Measurements from ENCODE around the gene BCHE. TPM values are rescaled to one million over a fixed set of nuclear protein-coding genes. Genes with fewer than 3 reads are reported as not detected.

BCHE gene
- total RNA-seq, 1 donor from 2014 or later = 2.9 TPM

DNA sequence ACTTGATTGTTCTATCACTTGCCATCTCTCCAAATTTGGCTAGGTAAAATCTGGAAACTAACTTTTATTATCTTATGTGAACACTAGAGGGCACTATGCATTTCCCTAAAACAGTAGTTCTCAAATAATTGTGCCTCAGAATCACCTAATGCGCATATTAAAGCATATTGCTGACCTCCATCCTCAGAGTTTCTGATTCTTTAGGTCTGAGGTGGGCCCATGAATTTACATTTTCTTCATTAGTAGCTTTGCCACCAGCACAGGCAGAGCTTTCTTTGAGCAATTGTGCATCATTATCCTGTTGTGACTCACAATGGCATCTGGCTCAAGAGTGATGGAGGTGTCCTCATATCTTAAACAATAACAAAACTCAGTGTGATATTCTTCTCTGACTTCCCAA lies 17.5 kb upstream of the BCHE start:
- H3K4me1 ChIP-seq = no peaks in the 10 kb centered on the region
- DNase-seq (ENCODE audit: extremely low spot score in 2 of 2) = no peak
- H3K4me3 ChIP-seq = no peak overlapping the region
- no peaks in the 10 kb centered on the region for H3K27me3 ChIP-seq
- H3K36me3 ChIP-seq = no peaks in the 10 kb centered on the region
- H3K9me3 ChIP-seq = no peaks in the 10 kb centered on the region
- H3K27ac ChIP-seq = no peak overlapping the region
- no peak for TF ChIP-seq POLR2AphosphoS5 (IDR thresholded peaks at IDR 0.05; ENCODE audit: insufficient read depth in 1 of 2, low read depth in 1 of 2)
- no peak for TF ChIP-seq POLR2A (IDR thresholded peaks at IDR 0.05)
- TF ChIP-seq, protein P1, sequence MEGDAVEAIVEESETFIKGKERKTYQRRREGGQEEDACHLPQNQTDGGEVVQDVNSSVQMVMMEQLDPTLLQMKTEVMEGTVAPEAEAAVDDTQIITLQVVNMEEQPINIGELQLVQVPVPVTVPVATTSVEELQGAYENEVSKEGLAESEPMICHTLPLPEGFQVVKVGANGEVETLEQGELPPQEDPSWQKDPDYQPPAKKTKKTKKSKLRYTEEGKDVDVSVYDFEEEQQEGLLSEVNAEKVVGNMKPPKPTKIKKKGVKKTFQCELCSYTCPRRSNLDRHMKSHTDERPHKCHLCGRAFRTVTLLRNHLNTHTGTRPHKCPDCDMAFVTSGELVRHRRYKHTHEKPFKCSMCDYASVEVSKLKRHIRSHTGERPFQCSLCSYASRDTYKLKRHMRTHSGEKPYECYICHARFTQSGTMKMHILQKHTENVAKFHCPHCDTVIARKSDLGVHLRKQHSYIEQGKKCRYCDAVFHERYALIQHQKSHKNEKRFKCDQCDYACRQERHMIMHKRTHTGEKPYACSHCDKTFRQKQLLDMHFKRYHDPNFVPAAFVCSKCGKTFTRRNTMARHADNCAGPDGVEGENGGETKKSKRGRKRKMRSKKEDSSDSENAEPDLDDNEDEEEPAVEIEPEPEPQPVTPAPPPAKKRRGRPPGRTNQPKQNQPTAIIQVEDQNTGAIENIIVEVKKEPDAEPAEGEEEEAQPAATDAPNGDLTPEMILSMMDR (IDR thresholded peaks at IDR 0.05) = no peak
- intact Hi-C loops (cut with DNase I) = no loop called here

DNA sequence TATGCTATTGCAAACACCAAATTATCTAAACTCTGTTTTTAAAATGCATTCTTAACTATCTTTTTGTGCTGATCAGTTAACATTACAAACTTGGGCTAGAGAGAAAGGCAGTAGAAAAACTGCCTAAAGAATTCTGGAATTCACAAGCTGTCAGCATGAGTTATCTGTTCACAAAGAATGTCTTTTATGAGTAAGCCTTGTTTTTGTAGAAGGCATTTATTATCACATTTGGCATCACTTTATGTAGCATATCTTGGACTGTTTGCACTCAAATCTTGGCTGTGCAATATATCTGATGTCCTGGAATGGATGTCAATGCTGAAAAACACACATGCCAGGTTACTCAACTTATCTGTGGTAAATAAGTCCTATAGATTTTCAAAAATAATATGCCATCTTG lies 15.5 kb upstream of the BCHE start:
- Histone ChIP-seq H3K9me3 (no peaks in the 10 kb centered on the region), H3K4me1 (no peaks in the 10 kb centered on the region), H3K4me3 (no peak overlapping the region), H3K36me3 (no peaks in the 10 kb centered on the region), H3K27me3 (no peaks in the 10 kb centered on the region), H3K27ac (no peak overlapping the region)
- DNase-seq (ENCODE audit: extremely low spot score in 2 of 2) = no peak
- TF ChIP-seq, protein P1 (IDR thresholded peaks at IDR 0.05) = no peak
- TF ChIP-seq POLR2A (IDR thresholded peaks at IDR 0.05) (no peak), POLR2AphosphoS5 (IDR thresholded peaks at IDR 0.05; ENCODE audit: insufficient read depth in 1 of 2, low read depth in 1 of 2) (no peak)
- intact Hi-C loops (cut with DNase I) = no loop called here

DNA sequence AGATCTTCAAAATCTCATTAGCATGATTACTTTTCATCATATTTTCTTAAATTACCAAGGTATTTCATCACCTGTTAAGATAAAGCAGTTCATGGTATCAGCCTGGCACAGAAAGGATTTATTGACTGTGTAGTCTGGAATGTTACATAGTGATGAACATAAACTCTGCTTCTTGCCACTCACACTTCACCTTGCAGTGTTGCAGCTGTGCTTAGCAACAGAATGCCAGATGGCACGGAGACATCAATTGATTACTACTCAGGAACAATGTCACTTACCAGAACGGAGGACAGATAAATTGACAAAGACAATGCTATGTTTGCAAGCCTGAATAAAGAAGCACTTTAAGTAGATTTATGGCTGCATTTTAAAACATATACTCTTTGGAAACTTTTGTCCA lies 15.0 kb upstream of the BCHE start:
- H3K9me3 ChIP-seq = no peaks in the 10 kb centered on the region
- no peak overlapping the region for H3K27ac ChIP-seq
- DNase-seq (ENCODE audit: extremely low spot score in 2 of 2) = no peak
- no peak overlapping the region for H3K4me3 ChIP-seq
- H3K4me1 ChIP-seq = no peaks in the 10 kb centered on the region
- no peaks in the 10 kb centered on the region for H3K27me3 ChIP-seq
- H3K36me3 ChIP-seq = no peaks in the 10 kb centered on the region
- no peak for TF ChIP-seq POLR2AphosphoS5 (IDR thresholded peaks at IDR 0.05; ENCODE audit: insufficient read depth in 1 of 2, low read depth in 1 of 2)
- TF ChIP-seq, protein P1 (IDR thresholded peaks at IDR 0.05) = no peak
- TF ChIP-seq POLR2A (IDR thresholded peaks at IDR 0.05) = no peak
- intact Hi-C loops (cut with DNase I) = no loop called here

DNA sequence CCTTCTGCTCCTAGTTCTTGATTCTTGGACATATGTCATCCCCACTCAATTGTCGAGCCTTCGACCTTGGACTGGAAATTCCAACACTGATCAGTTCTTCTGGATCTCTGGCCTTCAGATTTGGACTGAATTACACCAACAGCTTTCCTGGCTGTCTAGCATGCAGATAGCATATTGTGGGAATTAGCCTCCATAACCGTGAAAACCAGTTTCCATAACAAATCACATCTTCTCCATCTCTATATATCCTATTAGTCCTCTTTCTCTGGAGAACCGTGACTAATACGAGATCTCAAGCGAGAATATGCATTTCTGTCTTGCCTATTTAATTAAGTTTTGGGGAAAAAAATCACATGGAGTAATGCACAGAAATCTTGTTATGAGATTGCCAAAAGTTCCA lies 8.8 kb upstream of the BCHE start:
- no peak for DNase-seq (ENCODE audit: extremely low spot score in 2 of 2)
- Histone ChIP-seq H3K9me3 (no peaks in the 10 kb centered on the region), H3K27me3 (no peaks in the 10 kb centered on the region), H3K4me1 (no peaks in the 10 kb centered on the region), H3K27ac (no peak overlapping the region), H3K4me3 (no peak overlapping the region), H3K36me3 (no peaks in the 10 kb centered on the region)
- intact Hi-C loops (cut with DNase I) = no loop called here
- TF ChIP-seq POLR2AphosphoS5 (IDR thresholded peaks at IDR 0.05; ENCODE audit: insufficient read depth in 1 of 2, low read depth in 1 of 2) = no peak
- no peak for TF ChIP-seq POLR2A (IDR thresholded peaks at IDR 0.05)
- TF ChIP-seq, protein P1 (IDR thresholded peaks at IDR 0.05) = no peak

DNA sequence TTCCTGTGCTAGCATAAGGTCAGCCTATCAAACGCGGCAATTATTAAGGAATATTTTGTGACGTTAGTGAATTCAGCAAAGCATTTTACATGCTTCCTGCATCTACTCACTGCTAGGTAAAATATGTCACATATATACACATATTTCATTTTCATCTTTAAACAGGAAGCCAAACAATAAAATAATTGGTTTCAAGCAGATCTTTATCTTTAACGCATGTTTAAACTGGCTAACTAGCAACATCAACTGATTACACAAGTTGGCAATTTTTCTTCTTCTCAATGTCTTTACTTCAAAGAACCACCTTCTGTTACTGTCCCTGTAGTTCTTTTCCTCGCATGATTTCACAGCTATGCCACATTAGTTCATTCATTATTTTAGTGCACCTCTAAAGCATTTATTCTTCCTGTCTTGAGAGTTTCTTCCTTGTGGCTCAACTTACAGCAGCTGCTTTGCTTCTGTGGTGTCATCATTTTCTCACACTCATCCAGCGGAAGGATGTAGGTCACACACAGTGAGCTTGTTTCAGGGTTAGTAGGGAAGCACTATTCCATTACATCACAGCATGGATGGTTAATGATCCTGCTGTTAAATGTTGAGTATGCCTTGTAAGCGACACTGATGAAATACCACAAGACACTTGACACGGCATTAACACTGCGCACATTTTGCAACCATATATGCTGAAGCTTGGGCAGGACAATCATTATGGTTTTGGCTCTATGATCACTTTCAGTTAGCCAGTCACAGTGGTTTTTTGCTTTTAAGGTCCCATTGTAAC lies 2.3 kb upstream of the BCHE start:
- TF ChIP-seq, protein P1 (IDR thresholded peaks at IDR 0.05) = no peak
- TF ChIP-seq POLR2AphosphoS5 (IDR thresholded peaks at IDR 0.05; ENCODE audit: insufficient read depth in 1 of 2, low read depth in 1 of 2) = no peak
- TF ChIP-seq POLR2A (IDR thresholded peaks at IDR 0.05) = no peak
- Histone ChIP-seq H3K9me3 (no peaks in the 10 kb centered on the region), H3K36me3 (no peaks in the 10 kb centered on the region), H3K27ac (no peak overlapping the region), H3K4me1 (no peaks in the 10 kb centered on the region), H3K27me3 (no peaks in the 10 kb centered on the region), H3K4me3 (no peak overlapping the region)
- intact Hi-C loops (cut with DNase I) = no loop called here
- DNase-seq (ENCODE audit: extremely low spot score in 2 of 2) = no peak

Measured in vagina (tissue), 2 donors.